ENCODE measurements around the gene CACNA1E. TPM values are rescaled to one million over a fixed set of nuclear protein-coding genes. Genes with fewer than 3 reads are reported as not detected.

The CACNA1E gene
- total and polyA plus RNA-seq, 2 of the 13 experiments (the other 11 are each of a cell fraction or from before 2014, with no cell fraction given) = not detected

- H3K4me2 ChIP-seq (ENCODE audit: low read depth, low read length) = no peak overlapping the region
- BruUV-seq (replicated peaks) = no TSS peak
- no peaks in the 10 kb centered on the region for H4K20me1 ChIP-seq (ENCODE audit: insufficient read depth, low read length)
- H3K4me1 ChIP-seq (ENCODE audit: insufficient read depth, low read length) = no peaks in the 10 kb centered on the region
- in situ Hi-C loops (cut with HindIII; ENCODE audit: extremely low pct_ligation_motif_present, low pct_unique_long_range_greater_than_20kb) (no loop called here), intact Hi-C loops (cut with micrococcal nuclease; ENCODE audit: unreplicated experiment) (no loop called here)
- no peaks in the 10 kb centered on the region for H3K36me3 ChIP-seq (replicated peaks in 1 of 2; ENCODE audit: control insufficient read depth in 1 of 2, insufficient read depth in 2 of 2, low read length in 2 of 2)
- H2AFZ ChIP-seq (ENCODE audit: low read length) = no peak overlapping the region
- H3K9me3 ChIP-seq (ENCODE audit: low read length) = no peaks in the 10 kb centered on the region
- no peak for FAIRE-seq
- H3K27ac ChIP-seq (ENCODE audit: extremely low read length, insufficient read depth, low read length) = no peak overlapping the region
- ATAC-seq = no peak
- WGBS (ENCODE audit: low lambda C conversion rate) = 4% methylated on average over 4 of the region's 4 CpGs
- H3K9ac ChIP-seq (ENCODE audit: insufficient read depth, low read depth, low read length) = no peak overlapping the region
- TF ChIP-seq NFKBIZ (CRISPR knock-in tag; IDR thresholded peaks at IDR 0.05) = no peak
- no peak for TF ChIP-seq ZNF639 (CRISPR knock-in tag; conservative IDR thresholded peaks at IDR 0.05)
- peak; percentile 95 for TF ChIP-seq MAFF (IDR thresholded peaks at IDR 0.05; ENCODE audit: low read depth, low read length)
- TF ChIP-seq MAFK (conservative IDR thresholded peaks at IDR 0.05 in 1 of 2, IDR thresholded peaks at IDR 0.05 in 1 of 2; ENCODE audit: low read length in 2 of 2) = peak; percentile 90 to 96
- TF ChIP-seq RFX3 (CRISPR knock-in tag; IDR thresholded peaks at IDR 0.05) = no peak
- TF ChIP-seq SIX4 (CRISPR knock-in tag; IDR thresholded peaks at IDR 0.05) = no peak
- TF ChIP-seq ARHGAP35 (CRISPR knock-in tag; IDR thresholded peaks at IDR 0.05; ENCODE audit: borderline replicate concordance) = no peak
- H3K4me3 ChIP-seq (replicated peaks in 1 of 3; ENCODE audit: insufficient read depth in 1 of 3, low read depth in 2 of 3, low read length in 3 of 3) = no peak overlapping the region
- CTCF ChIA-PET (ENCODE audit: low intra/inter-chr PET ratio, low total read pairs) = no interaction called here
- no peaks in the 10 kb centered on the region for H3K79me2 ChIP-seq (ENCODE audit: insufficient read depth, low read length)
- POLR2A ChIA-PET = no interaction called here
- peaks cover 0 to 3% of the 10 kb centered on the region in 2 experiments; a peak in 1 of 5 replicates for H3K27me3 ChIP-seq (ENCODE audit: control insufficient read depth in 1 of 2, insufficient read depth in 2 of 2, low read length in 2 of 2)
- no peak for DNase-seq (ENCODE audit: low spot score)
Measured at GRCh38 chr1:181593042-181593441, 109.7 kb downstream of the CACNA1E start.

GRCh38 chr1:181594553-181594952 is 111.2 kb downstream of the CACNA1E start:
- FAIRE-seq = no peak

More at GRCh38 chr1:181594553-181594952, 111.2 kb downstream of the CACNA1E start:
- in situ Hi-C loops (cut with HindIII; ENCODE audit: extremely low pct_ligation_motif_present, low pct_unique_long_range_greater_than_20kb) (no loop called here), intact Hi-C loops (cut with micrococcal nuclease; ENCODE audit: unreplicated experiment) (no loop called here)
- Histone ChIP-seq H3K4me3 (replicated peaks in 1 of 3; ENCODE audit: insufficient read depth in 1 of 3, low read depth in 2 of 3, low read length in 3 of 3) (no peak overlapping the region), H4K20me1 (ENCODE audit: insufficient read depth, low read length) (no peaks in the 10 kb centered on the region), H3K36me3 (replicated peaks in 1 of 2; ENCODE audit: control insufficient read depth in 1 of 2, insufficient read depth in 2 of 2, low read length in 2 of 2) (no peaks in the 10 kb centered on the region), H3K4me2 (ENCODE audit: low read depth, low read length) (no peak overlapping the region), H3K27ac (ENCODE audit: extremely low read length, insufficient read depth, low read length) (no peak overlapping the region), H3K79me2 (ENCODE audit: insufficient read depth, low read length) (no peaks in the 10 kb centered on the region), H3K9me3 (ENCODE audit: low read length) (no peaks in the 10 kb centered on the region), H3K9ac (ENCODE audit: insufficient read depth, low read depth, low read length) (no peak overlapping the region), H3K4me1 (ENCODE audit: insufficient read depth, low read length) (no peaks in the 10 kb centered on the region), H3K27me3 (ENCODE audit: control insufficient read depth in 1 of 2, insufficient read depth in 2 of 2, low read length in 2 of 2) (no peaks in the 10 kb centered on the region; a peak in 1 of 5 replicates), H2AFZ (ENCODE audit: low read length) (no peak overlapping the region)
- no TSS peak for BruUV-seq (replicated peaks)
- DNase-seq (ENCODE audit: low spot score) (no peak), ATAC-seq (no peak)
- TF ChIP-seq JUND (CRISPR knock-in tag; IDR thresholded peaks at IDR 0.05) = no peak
- no peak for TF ChIP-seq ATRX (CRISPR knock-in tag; IDR thresholded peaks at IDR 0.05; ENCODE audit: borderline replicate concordance)
- TF ChIP-seq PTBP1 (IDR thresholded peaks at IDR 0.05; ENCODE audit: low read depth, low read length, poor library complexity, severe bottlenecking) = no peak
- peak; percentile 60 for TF ChIP-seq USF2 (IDR thresholded peaks at IDR 0.05; ENCODE audit: low read depth, low read length)
- TF ChIP-seq USF2 (CRISPR knock-in tag; IDR thresholded peaks at IDR 0.05; ENCODE audit: borderline replicate concordance) = no peak
- TF ChIP-seq ZNF782 (CRISPR knock-in tag; IDR thresholded peaks at IDR 0.05; ENCODE audit: borderline replicate concordance) = no peak
- peak; percentile 75 for TF ChIP-seq RAD51 (IDR thresholded peaks at IDR 0.05; ENCODE audit: borderline replicate concordance)
- WGBS (ENCODE audit: low lambda C conversion rate) = 25% methylated on average over 5 of the region's 5 CpGs
- ChIA-PET CTCF (ENCODE audit: low intra/inter-chr PET ratio, low total read pairs) (no interaction called here), POLR2A (no interaction called here)

Data from HepG2 (cell line).